KOPT-K1 (cell line): ENCODE measurements around the gene ATR.
A peak's percentile ranks its signal among the peaks of the same experiment; 100 is the strongest.
"Not testable (repeated sequence)": the region's sequence is repeated elsewhere in the genome, so short reads cannot be mapped to it uniquely, and the experiment has no call there.

Source experiments
- H3K27ac ChIP-seq: fragments of 200-600 bp; sonication (generic); 2 replicates; pipeline ENCODE4 v1.5.1; 2016; ENCODE audit warnings: antibody characterized with exemption, mild to moderate bottlenecking, low read depth, low read length; ENCODE audit not compliant: poor library complexity, severe bottlenecking
- H3K36me3 ChIP-seq: fragments of 200-600 bp; sonication (generic); 2 replicates; pipeline ENCODE4 v1.5.1; 2017; ENCODE audit warnings: antibody characterized with exemption, mild to moderate bottlenecking, low read length, moderate library complexity; ENCODE audit not compliant: insufficient read depth
- H3K9me3 ChIP-seq: fragments of 200-600 bp; sonication (generic); 2 replicates; pipeline ENCODE4 v1.5.1; 2017; ENCODE audit warnings: antibody characterized with exemption, low read length, mild to moderate bottlenecking; ENCODE audit not compliant: insufficient read depth, poor library complexity, severe bottlenecking

ATR gene

GRCh38 chr3:142574223-142574622 is 4.3 kb downstream of the ATR start:
- peaks cover 38% of the 10 kb centered on the region for H3K36me3 ChIP-seq
- not testable (repeated sequence) for H3K9me3 ChIP-seq, H3K27ac ChIP-seq

DNA sequence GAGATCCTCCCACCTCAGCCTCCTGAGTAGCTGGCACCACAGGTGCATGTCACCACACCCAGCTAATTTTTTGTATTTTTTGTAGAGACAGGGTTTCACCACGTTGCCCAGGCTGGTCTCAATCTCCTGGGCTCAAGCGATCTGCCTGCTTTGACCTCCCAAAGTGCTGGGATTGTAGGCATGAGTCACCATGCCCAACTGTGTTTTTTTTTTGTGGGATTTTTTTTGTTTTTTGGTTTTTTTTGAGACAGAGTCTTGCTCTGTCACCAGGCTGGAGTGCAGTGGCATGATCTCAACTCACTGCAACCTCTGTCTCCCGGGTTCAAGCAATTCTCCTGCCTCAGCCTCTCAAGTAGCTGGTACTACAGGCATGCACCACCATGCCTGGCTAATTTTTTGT is 9.1 kb downstream of the ATR start:
- not testable (repeated sequence) for H3K27ac ChIP-seq, H3K9me3 ChIP-seq
- peaks cover 49% of the 10 kb centered on the region for H3K36me3 ChIP-seq

DNA sequence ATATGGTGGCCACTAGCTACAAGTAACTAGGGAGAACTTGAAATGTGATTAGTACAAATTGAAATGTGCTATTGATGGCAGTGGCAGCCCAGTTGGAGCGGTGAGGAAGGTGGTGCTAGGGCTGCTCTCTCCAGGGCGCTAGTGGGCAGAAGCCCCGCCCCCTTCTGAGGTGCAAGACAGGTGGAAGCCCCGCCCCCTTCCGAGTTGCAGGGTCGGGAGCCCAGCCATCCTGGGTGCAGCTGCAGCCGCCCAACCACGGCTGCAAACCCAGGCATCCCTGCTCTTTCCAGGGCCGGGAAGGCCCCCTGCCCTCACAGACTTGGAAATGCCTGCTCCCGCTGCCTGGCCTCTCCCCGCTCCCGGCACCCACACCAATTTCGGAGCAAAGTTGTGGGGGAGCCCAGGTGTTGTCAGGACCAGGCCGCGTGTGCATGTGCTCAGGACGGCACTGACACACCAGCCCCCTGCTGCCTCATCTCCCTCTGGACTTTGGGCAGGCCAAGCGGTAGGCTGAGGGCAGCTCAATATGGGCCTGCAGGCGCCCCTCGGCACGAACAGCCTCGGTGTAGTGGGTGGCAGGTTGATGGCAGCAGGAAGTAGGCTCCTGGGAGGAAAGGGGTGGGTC is 10.0 kb downstream of the ATR start:
- Histone ChIP-seq H3K36me3 (peaks cover 58% of the 10 kb centered on the region), H3K27ac (no peak overlapping the region), H3K9me3 (no peaks in the 10 kb centered on the region)

GRCh38 chr3:142566096-142566495 is 12.4 kb downstream of the ATR start:
- H3K36me3 ChIP-seq = peaks cover 68% of the 10 kb centered on the region
- H3K27ac ChIP-seq = no peak overlapping the region
- no peaks in the 10 kb centered on the region for H3K9me3 ChIP-seq

GRCh38 chr3:142563496-142563997 is 15.0 kb downstream of the ATR start:
- H3K36me3 ChIP-seq = peaks cover 83% of the 10 kb centered on the region
- H3K27ac ChIP-seq = no peak overlapping the region
- H3K9me3 ChIP-seq = no peaks in the 10 kb centered on the region

DNA sequence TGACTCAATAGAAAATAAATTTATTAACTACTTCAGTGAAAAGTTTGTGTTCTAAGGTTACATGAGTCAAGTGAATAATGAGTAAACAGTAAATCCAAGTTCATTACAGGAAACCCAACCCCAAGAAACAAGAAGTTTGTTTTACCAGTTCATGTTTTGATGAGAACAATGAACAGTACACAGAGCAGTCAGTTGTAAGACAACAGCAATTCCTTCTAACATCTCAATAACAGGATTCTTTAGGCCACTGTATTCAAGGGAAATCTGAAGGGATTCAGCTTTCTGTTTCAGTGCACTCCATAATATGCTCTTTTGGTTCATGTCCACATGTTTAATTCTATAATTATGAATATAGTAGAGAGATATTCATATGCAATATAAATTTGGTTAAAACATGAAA is 18.4 kb downstream of the ATR start:
- no peak overlapping the region for H3K27ac ChIP-seq
- H3K9me3 ChIP-seq = no peaks in the 10 kb centered on the region
- peaks cover 96% of the 10 kb centered on the region for H3K36me3 ChIP-seq

DNA sequence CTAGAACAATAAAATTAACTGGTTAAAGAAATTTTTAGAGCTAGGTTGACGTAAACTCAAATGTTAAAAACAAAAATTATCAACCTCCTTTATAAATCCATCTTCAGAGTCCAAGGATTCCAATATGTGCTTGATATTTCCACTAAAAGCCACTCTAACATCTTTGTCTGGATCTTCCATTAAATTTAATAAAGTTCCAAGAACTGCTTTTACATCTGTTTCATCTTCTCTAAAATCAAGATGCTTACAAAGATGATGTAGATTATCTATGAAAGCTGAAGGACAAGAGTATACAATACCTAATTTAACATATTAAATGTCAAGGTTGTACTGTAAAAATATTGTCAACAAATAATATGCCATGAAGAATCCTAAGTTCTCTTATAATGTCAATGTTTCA is 24.8 kb downstream of the ATR start:
- Histone ChIP-seq H3K9me3 (no peaks in the 10 kb centered on the region), H3K27ac (no peak overlapping the region), H3K36me3 (peaks cover 98% of the 10 kb centered on the region)

DNA sequence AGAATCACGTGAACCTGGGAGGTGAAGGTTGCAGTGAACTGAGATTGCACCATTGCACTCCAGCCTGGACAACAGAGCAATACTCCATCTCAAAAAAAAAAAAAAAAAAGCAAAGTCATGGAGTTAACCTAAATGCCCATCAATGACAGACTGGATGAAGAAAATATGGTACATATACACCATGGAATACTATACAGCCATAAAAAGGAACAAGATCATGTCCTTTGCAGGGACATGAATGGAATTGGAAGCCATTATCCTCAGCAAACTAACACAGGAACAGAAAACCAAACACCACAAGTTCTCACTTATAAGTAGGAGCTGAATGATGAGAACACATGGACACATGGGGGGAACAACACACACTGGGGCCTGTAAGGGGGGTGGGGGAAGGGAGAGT is 26.0 kb downstream of the ATR start:
- H3K9me3 ChIP-seq, H3K27ac ChIP-seq: not testable (repeated sequence)
- H3K36me3 ChIP-seq = peaks cover 98% of the 10 kb centered on the region

DNA sequence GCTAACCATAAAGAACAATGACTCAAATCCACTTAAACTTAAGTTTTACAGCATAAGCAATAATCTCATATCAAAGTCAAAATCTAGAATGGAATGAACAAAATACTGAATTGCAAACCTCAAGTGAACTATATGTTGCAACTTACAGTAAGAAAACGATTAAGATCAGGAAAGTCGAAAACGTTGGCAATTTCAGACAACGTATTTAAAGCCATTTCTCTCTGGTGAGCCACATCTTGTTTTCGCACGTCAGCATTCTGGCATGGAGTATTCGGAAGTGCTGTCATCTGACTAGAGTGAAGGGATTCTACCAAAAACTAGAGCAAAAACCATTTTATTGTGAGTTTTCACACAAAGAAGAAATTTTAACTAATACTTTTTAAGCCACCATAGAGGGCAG is 28.5 kb downstream of the ATR start:
- no peak overlapping the region for H3K27ac ChIP-seq
- no peaks in the 10 kb centered on the region for H3K9me3 ChIP-seq
- peaks cover 98% of the 10 kb centered on the region for H3K36me3 ChIP-seq

DNA sequence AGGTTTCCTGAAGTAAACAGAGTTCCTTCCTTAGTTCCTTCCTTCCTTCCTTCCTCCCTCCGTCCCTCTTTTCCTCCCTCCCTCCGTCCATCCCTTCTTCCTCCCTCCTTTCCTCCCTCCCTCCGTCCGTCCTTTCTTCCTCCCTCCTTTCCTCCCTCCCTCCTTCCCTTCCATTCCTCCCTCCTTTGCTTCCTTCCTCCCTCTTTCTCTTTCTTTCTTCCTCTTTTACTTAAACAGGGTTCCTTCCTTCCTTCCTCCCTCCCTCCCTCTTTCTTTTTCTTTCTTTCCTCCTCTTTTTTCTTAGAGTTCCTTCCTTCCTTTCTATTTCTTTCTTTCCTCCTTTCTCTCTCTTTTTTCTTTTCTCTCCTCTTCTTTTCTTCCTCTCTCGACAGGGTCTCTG is 35.2 kb downstream of the ATR start:
- peaks cover 82% of the 10 kb centered on the region for H3K36me3 ChIP-seq
- H3K9me3 ChIP-seq = no peaks in the 10 kb centered on the region
- H3K27ac ChIP-seq = no peak overlapping the region

GRCh38 chr3:142542054-142542453 is 36.5 kb downstream of the ATR start:
- H3K9me3 ChIP-seq = no peaks in the 10 kb centered on the region
- H3K36me3 ChIP-seq = peaks cover 79% of the 10 kb centered on the region
- H3K27ac ChIP-seq = no peak overlapping the region

GRCh38 chr3:142536519-142536918 is 42.0 kb downstream of the ATR start:
- no peak overlapping the region for H3K27ac ChIP-seq
- H3K36me3 ChIP-seq = peaks cover 80% of the 10 kb centered on the region
- H3K9me3 ChIP-seq = peaks cover 10% of the 10 kb centered on the region

DNA sequence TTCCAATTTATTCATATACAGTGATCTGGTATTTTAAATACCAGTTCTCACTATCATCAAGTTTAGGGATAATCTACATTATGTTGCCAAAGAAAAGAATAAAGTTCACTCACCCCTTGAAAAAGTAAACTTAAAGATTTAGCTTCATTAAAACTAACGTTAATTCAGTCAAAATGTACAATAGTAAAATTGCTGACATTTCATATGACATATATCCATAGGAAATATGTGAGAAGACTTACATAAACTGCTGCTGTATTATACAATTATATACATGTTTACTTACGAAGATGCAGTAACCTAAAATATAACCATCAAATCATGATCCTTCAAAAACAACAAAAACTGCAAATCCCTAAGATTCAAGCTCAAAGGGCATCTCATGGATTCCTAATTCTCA is 44.0 kb downstream of the ATR start:
- peaks cover 64% of the 10 kb centered on the region for H3K36me3 ChIP-seq
- no peak overlapping the region for H3K27ac ChIP-seq
- peaks cover 10% of the 10 kb centered on the region for H3K9me3 ChIP-seq

DNA sequence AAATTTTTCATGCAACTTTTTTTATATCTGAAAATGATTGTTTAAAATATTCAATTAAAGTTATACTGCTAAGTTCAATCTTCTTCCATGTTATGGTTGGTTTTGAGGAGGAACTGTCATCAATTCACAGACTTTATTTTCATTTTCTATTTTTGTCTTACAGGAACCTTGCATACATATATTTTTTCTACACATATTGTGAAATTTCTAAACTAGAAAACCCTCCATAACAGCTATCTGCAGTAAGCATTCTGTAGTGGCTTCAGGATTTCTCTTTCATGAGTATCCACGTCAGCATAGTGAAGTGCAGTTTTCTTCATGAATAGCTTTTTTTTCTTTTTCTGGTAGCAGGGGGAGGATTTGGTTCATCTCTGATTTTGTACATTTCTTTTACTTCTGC is 48.2 kb downstream of the ATR start:
- Histone ChIP-seq H3K36me3 (peaks cover 46% of the 10 kb centered on the region), H3K27ac (no peak overlapping the region), H3K9me3 (peaks cover 10% of the 10 kb centered on the region)

- no peak overlapping the region for H3K27ac ChIP-seq
- peaks cover 66% of the 10 kb centered on the region for H3K36me3 ChIP-seq
- H3K9me3 ChIP-seq = peaks cover 7% of the 10 kb centered on the region
Observed at GRCh38 chr3:142523921-142524566, 54.5 kb downstream of the ATR start.

DNA sequence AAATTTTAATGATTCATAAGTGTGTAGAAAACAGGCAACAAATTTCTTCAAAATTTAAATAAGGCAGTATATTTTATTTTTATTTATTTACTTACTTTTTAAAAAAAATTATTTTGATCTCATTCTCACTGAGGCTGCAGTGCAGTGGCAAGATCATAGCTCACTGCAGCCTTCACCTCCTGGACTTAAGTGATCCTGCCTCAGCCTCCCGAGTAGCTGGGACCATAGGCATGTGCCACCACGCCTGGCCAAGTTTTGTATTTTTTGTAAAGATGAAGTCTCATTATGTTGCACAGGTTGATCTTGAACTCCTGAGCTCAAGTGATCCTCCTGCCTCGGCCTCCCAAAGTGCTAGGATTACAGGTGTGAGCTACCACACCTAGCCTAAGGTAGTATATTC is 69.5 kb downstream of the ATR start:
- H3K36me3 ChIP-seq = peaks cover 74% of the 10 kb centered on the region
- H3K27ac ChIP-seq = peak overlapping the region; percentile 85
- H3K9me3 ChIP-seq = no peaks in the 10 kb centered on the region
